Bronchial epithelial cell (primary cell): ENCODE results near the gene ZDHHC11B. TPM values are rescaled to one million over a fixed set of nuclear protein-coding genes. Genes with fewer than 3 reads are reported as not detected.
"Not testable (repeated sequence)": the region's sequence is repeated elsewhere in the genome, so short reads cannot be mapped to it uniquely, and the experiment has no call there.

Source experiments
- DNase-seq: peaks from one replicate; pipeline ENCODE4 v3.0.0-alpha.2; 2010; ENCODE audit warnings: low read depth
- FAIRE-seq: peaks from 2 replicates; lab custom pipeline; 2011; peaks lifted over from hg19 to GRCh38; lab: Jason Lieb, UNC
- H3K27me3 ChIP-seq: 2 replicates; pipeline ENCODE4 v1.5.1; 2011; ENCODE audit warnings: low read length; ENCODE audit not compliant: control insufficient read depth, insufficient read depth
- H3K36me3 ChIP-seq: 2 replicates; pipeline ENCODE4 v1.5.1; 2011; ENCODE audit warnings: low read length; ENCODE audit not compliant: control insufficient read depth, insufficient read depth
- H3K4me3 ChIP-seq: 2 replicates; pipeline ENCODE4 v1.5.1; 2011; ENCODE audit warnings: mild to moderate bottlenecking, low read depth, low read length, control low read depth
- CTCF ChIP-seq: IDR thresholded peaks from 2 replicates; pipeline ENCODE4 v1.5.1; 2011; ENCODE audit warnings: mild to moderate bottlenecking, moderate library complexity, low read length, control low read depth, inconsistent platforms; ENCODE audit not compliant: insufficient read depth, severe bottlenecking
- total RNA-seq: library from RNA; depleted of rRNA; stranded (reverse); fragments of >200 nt; gene quantifications from 2 replicates; pipeline ENCODE4 v1.2.1, GENCODE V29; 2014

The ZDHHC11B gene
- total RNA-seq, 1 donor from 2014 or later, result under 0.01 TPM

DNA sequence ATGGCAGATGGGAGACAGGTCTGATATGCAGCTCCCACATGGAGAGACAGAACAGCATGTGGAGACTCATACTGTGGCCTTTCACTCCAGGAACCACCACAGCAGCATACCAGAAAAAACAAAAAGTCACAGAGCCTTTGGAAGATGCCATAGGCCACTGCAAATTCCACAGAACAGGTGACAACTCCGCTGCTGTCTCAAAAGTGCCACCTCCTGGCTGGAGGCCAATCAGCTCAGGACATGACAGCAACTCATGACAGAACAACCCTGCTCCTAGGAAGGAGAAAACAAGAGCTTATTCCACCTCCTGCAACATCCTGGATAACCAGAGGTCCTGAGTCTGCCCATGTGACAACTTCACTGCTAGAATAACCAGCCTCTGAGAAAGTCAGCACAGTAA, 50.4 kb downstream of the ZDHHC11B start:
- H3K36me3 ChIP-seq, H3K4me3 ChIP-seq, H3K27me3 ChIP-seq, DNase-seq: not testable (repeated sequence)
- FAIRE-seq, result peak; percentile 13

- H3K4me3 ChIP-seq, FAIRE-seq, DNase-seq, H3K27me3 ChIP-seq, H3K36me3 ChIP-seq: not testable (repeated sequence)
Measured at GRCh38 chr5:732754-733454, 51.6 kb downstream of the ZDHHC11B start.

DNA sequence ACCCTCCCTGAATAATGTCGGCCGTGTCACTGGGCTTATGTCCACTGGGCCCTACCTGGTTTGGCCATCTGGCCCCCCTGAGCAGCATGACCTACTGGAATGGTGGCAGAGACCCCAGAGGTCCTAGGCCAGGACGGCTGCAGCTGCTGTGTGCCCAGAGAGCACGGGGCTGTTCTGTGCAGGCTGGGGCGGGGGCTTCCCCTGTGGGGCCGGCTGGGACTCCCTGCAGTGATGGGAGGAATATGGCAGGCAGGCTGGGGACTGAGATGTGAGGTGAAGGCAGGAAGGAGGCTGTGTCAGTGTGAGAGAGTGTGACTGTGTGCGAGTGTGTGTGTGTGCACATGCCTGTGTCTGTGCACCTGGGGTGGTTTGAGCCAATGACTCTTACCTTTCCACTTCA, 55.3 kb downstream of the ZDHHC11B start:
- H3K4me3 ChIP-seq, H3K36me3 ChIP-seq, FAIRE-seq, DNase-seq, H3K27me3 ChIP-seq: not testable (repeated sequence)

DNA sequence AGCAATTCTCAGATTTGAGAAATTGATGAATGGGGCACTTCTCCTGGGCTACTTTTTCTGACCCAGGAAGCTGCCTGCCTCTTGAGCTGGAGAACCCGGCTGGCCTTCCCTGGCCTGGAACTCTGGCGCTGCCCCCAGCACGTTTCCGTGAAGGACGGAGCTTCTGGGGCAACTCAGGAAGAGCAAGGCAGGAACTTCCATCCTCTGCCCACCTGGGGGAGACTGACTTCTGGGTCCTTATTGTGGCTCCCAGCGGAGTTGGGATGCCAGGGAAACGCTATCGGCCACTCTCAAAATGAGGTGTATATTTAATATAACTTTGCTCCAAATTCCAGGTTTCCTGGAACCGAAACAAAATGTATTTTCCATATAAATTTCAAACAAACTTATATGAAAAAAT, 57.4 kb downstream of the ZDHHC11B start:
- not testable (repeated sequence) for H3K27me3 ChIP-seq, H3K36me3 ChIP-seq, H3K4me3 ChIP-seq, FAIRE-seq
- peak; percentile 23 for DNase-seq

GRCh38 chr5:723865-724264, 60.7 kb downstream of the ZDHHC11B start:
- not testable (repeated sequence) for H3K27me3 ChIP-seq, FAIRE-seq, H3K36me3 ChIP-seq, H3K4me3 ChIP-seq
- DNase-seq, result peak; percentile 42

- not testable (repeated sequence) for DNase-seq, H3K36me3 ChIP-seq, H3K27me3 ChIP-seq
Measured at GRCh38 chr5:723309-723708, 61.2 kb downstream of the ZDHHC11B start.

DNA sequence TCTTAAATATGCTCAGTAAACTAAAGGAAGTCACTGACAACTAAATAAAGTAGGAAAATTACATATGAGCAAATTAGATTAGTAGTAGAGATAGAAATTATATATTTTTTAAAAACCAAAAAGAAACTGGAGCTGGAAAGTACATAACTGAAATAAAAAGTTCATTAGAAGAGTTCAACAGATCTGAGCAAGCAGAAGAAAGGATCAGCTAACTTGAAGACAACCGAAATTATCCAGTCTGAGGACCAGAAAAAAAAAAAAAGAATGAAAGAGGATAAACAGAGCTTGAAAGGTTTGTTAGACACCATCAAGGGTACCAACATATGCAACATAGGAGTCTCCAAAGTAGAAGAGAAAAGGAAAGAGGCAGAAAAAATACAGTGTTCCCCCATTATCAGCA, 65.2 kb downstream of the ZDHHC11B start:
- not testable (repeated sequence) for DNase-seq, FAIRE-seq, H3K27me3 ChIP-seq, H3K36me3 ChIP-seq, H3K4me3 ChIP-seq

More at GRCh38 chr5:723309-723708, 61.2 kb downstream of the ZDHHC11B start:
- not testable (repeated sequence) for H3K4me3 ChIP-seq, FAIRE-seq

- FAIRE-seq, result no peak
- TF ChIP-seq CTCF, result no peak
Measured at GRCh38 chr5:717143-717542, 67.4 kb downstream of the ZDHHC11B start.

DNA sequence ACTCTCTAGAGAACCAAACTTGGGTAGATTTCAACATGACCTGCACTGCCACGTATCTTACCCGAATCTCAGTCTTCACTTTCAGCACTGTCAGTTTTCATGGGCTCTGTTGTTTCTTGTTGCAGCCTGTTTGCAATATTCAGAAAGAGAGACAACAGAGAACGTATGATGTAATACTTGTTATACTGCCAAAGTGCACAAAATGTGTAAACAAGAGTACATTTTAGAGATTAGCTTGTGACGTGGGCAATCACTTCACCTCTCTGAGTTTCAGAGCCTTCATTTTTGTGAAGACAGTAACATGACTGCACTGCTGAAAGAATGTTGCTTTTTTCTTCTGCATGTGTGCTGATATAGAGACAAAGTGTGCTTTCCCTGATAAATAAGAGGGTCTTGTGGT, 67.8 kb downstream of the ZDHHC11B start:
- not testable (repeated sequence) for FAIRE-seq, H3K36me3 ChIP-seq, H3K4me3 ChIP-seq, H3K27me3 ChIP-seq
- DNase-seq, result peak; percentile 87

More at GRCh38 chr5:717143-717542, 67.4 kb downstream of the ZDHHC11B start:
- no peaks in the 10 kb centered on the region for H3K27me3 ChIP-seq
- no peaks in the 10 kb centered on the region for H3K36me3 ChIP-seq
- H3K4me3 ChIP-seq, result no peak overlapping the region
- no peak for DNase-seq

GRCh38 chr5:715636-716035, 68.9 kb downstream of the ZDHHC11B start:
- not testable (repeated sequence) for H3K36me3 ChIP-seq, DNase-seq, H3K27me3 ChIP-seq, H3K4me3 ChIP-seq
- peak; percentile 83 for FAIRE-seq

- FAIRE-seq, H3K27me3 ChIP-seq, H3K4me3 ChIP-seq, DNase-seq, H3K36me3 ChIP-seq: not testable (repeated sequence)
Measured at GRCh38 chr5:714215-715118, 70.1 kb downstream of the ZDHHC11B start.

DNA sequence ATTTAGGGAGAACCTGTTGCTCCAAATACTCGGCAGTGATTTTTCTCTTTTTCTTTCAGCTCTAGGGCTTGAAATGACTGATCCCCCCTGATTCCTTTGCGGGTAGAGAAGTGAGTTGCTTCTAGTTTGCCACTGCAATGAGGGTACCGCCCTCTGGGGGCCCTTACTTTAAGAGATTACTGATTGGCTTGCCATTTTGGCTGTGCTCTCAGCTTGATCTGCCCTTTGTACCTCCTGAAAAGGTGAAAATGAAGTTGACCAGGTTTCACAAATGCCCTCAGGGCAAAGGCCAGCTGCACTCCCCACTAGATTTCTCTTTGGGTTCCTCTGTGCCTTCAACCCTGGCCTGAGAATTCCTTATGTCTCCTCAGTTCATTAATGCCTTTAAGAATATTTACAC, 70.8 kb downstream of the ZDHHC11B start:
- H3K4me3 ChIP-seq, DNase-seq, H3K27me3 ChIP-seq, FAIRE-seq, H3K36me3 ChIP-seq: not testable (repeated sequence)

- not testable (repeated sequence) for FAIRE-seq, H3K27me3 ChIP-seq, DNase-seq, H3K36me3 ChIP-seq, H3K4me3 ChIP-seq
Measured at GRCh38 chr5:708848-709517, 75.5 kb downstream of the ZDHHC11B start.
